Activated CD8-positive, alpha-beta memory T cell treated with anti-CD3 and anti-CD28 coated beads, Interleukin-2, amount 10 ng/mL, durations not matched to agents 7 days and 5 days (primary cell): Measurements from ENCODE around the gene PRKCB. TPM values are rescaled to one million over a fixed set of nuclear protein-coding genes. Genes with fewer than 3 reads are reported as not detected.
"Not testable (repeated sequence)": the region's sequence is repeated elsewhere in the genome, so short reads cannot be mapped to it uniquely, and the experiment has no call there.

ENCODE experiments used
- ATAC-seq: fragments of 150-1000 bp; cut with Tn5 transposase; one replicate; pipeline ENCODE4 v1.10.0; 2021; ENCODE audit warnings: moderate library complexity
- CTCF ChIA-PET: fragments of 350-600 bp; sonication (Branson Sonifier 250); formaldehyde crosslinking; loops from one replicate; lab custom pipeline; 2021; ENCODE audit warnings: antibody characterized with exemption; lab: Charles Lee
- DNase-seq: peaks from one replicate; pipeline ENCODE4 v3.0.0-alpha.2; 2020
- H3K27ac Mint-ChIP-seq: one replicate; pipeline ENCODE4 v1.8.0; 2021; ENCODE audit warnings: mild to moderate bottlenecking, mixed read lengths
- H3K27me3 Mint-ChIP-seq: one replicate; pipeline ENCODE4 v1.8.0; 2021; ENCODE audit warnings: mixed read lengths
- H3K36me3 Mint-ChIP-seq: one replicate; pipeline ENCODE4 v1.8.0; 2021; ENCODE audit warnings: mild to moderate bottlenecking, mixed read lengths
- H3K4me1 Mint-ChIP-seq: one replicate; pipeline ENCODE4 v1.8.0; 2021; ENCODE audit warnings: mixed read lengths
- H3K4me3 Mint-ChIP-seq: one replicate; pipeline ENCODE4 v1.8.0; 2021; ENCODE audit warnings: mild to moderate bottlenecking, moderate library complexity, mixed read lengths
- H3K9me3 Mint-ChIP-seq: one replicate; pipeline ENCODE4 v1.8.0; 2022; ENCODE audit warnings: low read depth, mixed read lengths
- total RNA-seq, 2 experiments: library from RNA; stranded (reverse); gene quantifications; one replicate each; pipeline ENCODE4 v1.2.3, GENCODE V29; 2021

PRKCB gene
- total RNA-seq, 2 experiments from 2014 or later, result 98.5 to 125 TPM

DNA sequence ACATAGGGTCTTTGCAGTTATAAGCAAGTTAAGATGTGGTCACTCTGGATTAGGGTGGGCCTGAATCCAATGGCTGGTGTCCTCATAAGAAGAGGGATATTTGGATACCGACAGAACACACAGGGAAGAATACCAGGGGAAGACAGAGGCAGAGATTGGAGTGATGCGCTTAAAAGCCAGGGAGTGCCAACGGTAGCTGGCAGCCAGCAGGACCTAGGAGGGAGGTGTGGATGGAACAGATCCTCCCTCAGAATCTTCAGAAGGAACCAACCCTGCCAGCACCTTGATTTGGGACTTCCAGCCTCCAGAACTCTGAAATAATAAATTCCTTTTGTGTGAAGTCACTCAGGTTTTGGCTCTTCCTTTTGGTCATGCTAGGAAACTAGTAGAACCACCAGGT, 310.1 kb downstream of the PRKCB start:
- Mint-ChIP-seq H3K27me3 (no peaks in the 10 kb centered on the region), H3K36me3 (peaks cover 34% of the 10 kb centered on the region), H3K9me3 (peaks cover 2% of the 10 kb centered on the region), H3K4me3 (no peak overlapping the region), H3K4me1 (peaks cover 24% of the 10 kb centered on the region), H3K27ac (no peak overlapping the region)
- ATAC-seq (no peak), DNase-seq (no peak)
- CTCF ChIA-PET, result no interaction called here

DNA sequence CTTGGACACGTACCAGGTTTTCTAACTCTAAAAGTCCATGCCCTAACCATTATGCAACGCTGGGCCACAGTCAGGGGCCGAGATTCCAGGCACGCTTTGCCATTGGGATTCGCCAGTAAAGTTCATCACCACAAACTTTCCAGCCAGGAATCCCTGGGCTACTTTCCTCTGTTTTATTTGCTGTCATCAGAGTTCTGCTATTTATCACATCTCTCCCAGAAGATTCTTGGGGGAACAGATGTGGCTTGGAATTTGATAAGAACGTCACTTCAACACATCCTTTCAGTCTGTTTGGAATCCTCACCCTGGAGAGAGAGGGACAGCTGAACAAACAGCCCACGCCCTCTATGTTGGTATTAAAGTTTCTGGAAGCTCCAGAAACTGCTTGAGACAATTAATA, 310.7 kb downstream of the PRKCB start:
- Mint-ChIP-seq H3K9me3 (peaks cover 2% of the 10 kb centered on the region), H3K27me3 (no peaks in the 10 kb centered on the region), H3K27ac (no peak overlapping the region), H3K4me3 (no peak overlapping the region), H3K4me1 (peaks cover 29% of the 10 kb centered on the region), H3K36me3 (peaks cover 35% of the 10 kb centered on the region)
- CTCF ChIA-PET, result no interaction called here
- DNase-seq, result no peak
- no peak for ATAC-seq

- Mint-ChIP-seq H3K36me3 (peaks cover 42% of the 10 kb centered on the region), H3K27me3 (no peaks in the 10 kb centered on the region), H3K4me1 (peaks cover 39% of the 10 kb centered on the region), H3K9me3 (peaks cover 2% of the 10 kb centered on the region), H3K4me3 (peak overlapping the region; percentile 7), H3K27ac (peak overlapping the region; percentile 69)
- DNase-seq (no peak), ATAC-seq (no peak)
- CTCF ChIA-PET, result interaction anchor here (0.7 to 1.2 kb wide), 2 partner anchors 40 to 107 kb away, joined by 3 read pairs; no protein-coding TSS in a partner anchor
These were observed 313.3 kb downstream of the PRKCB start for GRCh38 chr16:24149102-24149501.

- Mint-ChIP-seq H3K27me3 (no peaks in the 10 kb centered on the region), H3K36me3 (peaks cover 44% of the 10 kb centered on the region), H3K4me3 (no peak overlapping the region), H3K4me1 (peaks cover 39% of the 10 kb centered on the region), H3K9me3 (no peaks in the 10 kb centered on the region), H3K27ac (no peak overlapping the region)
- no peak for ATAC-seq
- CTCF ChIA-PET, result no interaction called here
- no peak for DNase-seq
These were observed 314.5 kb downstream of the PRKCB start for GRCh38 chr16:24150282-24150681.

DNA sequence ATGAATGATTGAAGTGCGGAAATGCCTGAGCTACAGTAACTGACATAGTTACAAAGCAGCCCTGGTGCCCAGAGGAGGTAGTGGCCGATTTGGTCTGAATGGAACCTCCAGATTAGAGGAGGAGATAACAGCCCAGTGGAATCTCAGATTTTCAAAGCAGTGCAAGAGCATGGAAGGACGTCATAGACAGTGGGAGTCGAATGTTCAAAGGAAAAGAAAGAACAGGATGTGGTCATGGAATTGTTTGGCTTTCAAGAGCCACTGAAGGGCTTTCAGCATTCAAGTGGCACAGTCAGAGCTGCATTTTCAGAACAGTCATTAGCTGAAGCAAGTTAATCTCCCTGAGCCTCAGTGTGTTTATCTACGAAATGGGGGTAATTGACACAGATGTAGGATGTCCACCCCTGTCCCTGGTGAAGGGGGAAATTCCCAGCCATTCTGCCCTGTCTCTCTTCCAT, 315.7 kb downstream of the PRKCB start:
- peak overlapping the region; percentile 27 for H3K27ac Mint-ChIP-seq
- H3K4me1 Mint-ChIP-seq, result peaks cover 37% of the 10 kb centered on the region
- CTCF ChIA-PET, result no interaction called here
- peaks cover 48% of the 10 kb centered on the region for H3K36me3 Mint-ChIP-seq
- H3K9me3 Mint-ChIP-seq, result no peaks in the 10 kb centered on the region
- H3K4me3 Mint-ChIP-seq, result no peak overlapping the region
- H3K27me3 Mint-ChIP-seq, result no peaks in the 10 kb centered on the region
- DNase-seq, result no peak
- ATAC-seq, result peak; percentile 51

- H3K9me3 Mint-ChIP-seq, CTCF ChIA-PET, H3K27me3 Mint-ChIP-seq, H3K4me3 Mint-ChIP-seq, H3K27ac Mint-ChIP-seq, DNase-seq, ATAC-seq: not testable (repeated sequence)
- Mint-ChIP-seq H3K36me3 (peaks cover 51% of the 10 kb centered on the region), H3K4me1 (peaks cover 37% of the 10 kb centered on the region)
These were observed 316.3 kb downstream of the PRKCB start for GRCh38 chr16:24152048-24152447.

DNA sequence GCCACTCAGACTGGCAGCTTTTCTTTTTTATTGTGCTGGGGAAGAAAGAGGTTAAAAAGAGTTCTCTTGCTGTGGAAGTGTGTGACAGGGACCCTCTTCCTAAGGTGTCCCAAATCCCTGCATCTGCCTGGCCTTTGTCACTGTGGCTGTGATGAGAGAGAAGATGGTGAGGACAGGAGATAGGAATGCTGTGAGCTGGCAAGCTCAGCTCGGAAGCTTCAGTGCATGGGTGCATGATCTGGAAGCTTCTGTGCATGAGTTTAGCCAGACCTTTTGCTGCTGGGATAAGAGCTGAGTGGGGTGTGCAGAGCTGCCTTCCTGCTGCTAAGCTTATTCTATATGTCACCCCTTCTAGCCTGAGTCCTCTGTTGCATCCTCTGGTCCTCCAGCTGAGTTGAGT, 317.0 kb downstream of the PRKCB start:
- CTCF ChIA-PET, result no interaction called here
- peaks cover 37% of the 10 kb centered on the region for H3K4me1 Mint-ChIP-seq
- ATAC-seq, result no peak
- no peak overlapping the region for H3K27ac Mint-ChIP-seq
- H3K9me3 Mint-ChIP-seq, result no peaks in the 10 kb centered on the region
- DNase-seq, result no peak
- peaks cover 54% of the 10 kb centered on the region for H3K36me3 Mint-ChIP-seq
- no peaks in the 10 kb centered on the region for H3K27me3 Mint-ChIP-seq
- no peak overlapping the region for H3K4me3 Mint-ChIP-seq

DNA sequence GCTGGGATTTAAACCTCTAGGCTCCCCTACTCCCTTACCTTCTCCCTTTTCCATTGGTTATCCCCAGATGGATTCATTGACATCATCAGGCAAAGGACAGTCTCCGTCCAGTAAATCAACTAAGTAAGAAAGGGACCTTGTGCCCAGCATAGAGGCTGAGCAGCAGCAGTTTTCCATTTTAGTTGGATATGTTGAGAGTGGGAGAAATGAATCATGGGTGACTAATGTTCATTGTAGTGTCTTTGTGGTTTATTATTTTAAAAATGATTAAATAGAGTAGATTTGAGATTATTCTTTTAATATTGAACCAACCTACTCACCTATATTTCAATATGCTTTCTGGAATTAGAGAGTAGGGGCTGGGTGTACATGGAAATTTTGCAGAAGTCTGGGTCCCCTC, 321.0 kb downstream of the PRKCB start:
- Mint-ChIP-seq H3K36me3 (peaks cover 49% of the 10 kb centered on the region), H3K9me3 (no peaks in the 10 kb centered on the region), H3K27me3 (no peaks in the 10 kb centered on the region), H3K27ac (no peak overlapping the region), H3K4me3 (no peak overlapping the region), H3K4me1 (peaks cover 7% of the 10 kb centered on the region)
- DNase-seq (no peak), ATAC-seq (no peak)
- CTCF ChIA-PET, result no interaction called here

GRCh38 chr16:24163935-24164334, 328.2 kb downstream of the PRKCB start:
- CTCF ChIA-PET, result no interaction called here
- Mint-ChIP-seq H3K36me3 (peaks cover 22% of the 10 kb centered on the region), H3K27me3 (no peaks in the 10 kb centered on the region), H3K9me3 (no peaks in the 10 kb centered on the region), H3K4me3 (no peak overlapping the region), H3K27ac (no peak overlapping the region), H3K4me1 (peaks cover 15% of the 10 kb centered on the region)
- DNase-seq, result no peak
- no peak for ATAC-seq

- no peak overlapping the region for H3K27ac Mint-ChIP-seq
- no peaks in the 10 kb centered on the region for H3K9me3 Mint-ChIP-seq
- ATAC-seq, result no peak
- H3K27me3 Mint-ChIP-seq, result no peaks in the 10 kb centered on the region
- no peak for DNase-seq
- CTCF ChIA-PET, result no interaction called here
- H3K4me1 Mint-ChIP-seq, result peaks cover 16% of the 10 kb centered on the region
- no peak overlapping the region for H3K4me3 Mint-ChIP-seq
- peaks cover 23% of the 10 kb centered on the region for H3K36me3 Mint-ChIP-seq
These were observed 328.6 kb downstream of the PRKCB start for GRCh38 chr16:24164416-24164815.

- Mint-ChIP-seq H3K9me3 (no peaks in the 10 kb centered on the region), H3K4me3 (no peak overlapping the region), H3K27me3 (no peaks in the 10 kb centered on the region), H3K36me3 (peaks cover 24% of the 10 kb centered on the region), H3K4me1 (peaks cover 17% of the 10 kb centered on the region), H3K27ac (no peak overlapping the region)
- ATAC-seq (no peak), DNase-seq (no peak)
- CTCF ChIA-PET, result no interaction called here
These were observed 329.5 kb downstream of the PRKCB start for GRCh38 chr16:24165273-24165672.

GRCh38 chr16:24166661-24167528, 331.1 kb downstream of the PRKCB start:
- CTCF ChIA-PET, result interaction anchor here (1.2 kb wide), 1 partner anchor 338 kb away, joined by 3 read pairs; no protein-coding TSS in a partner anchor
- H3K27me3 Mint-ChIP-seq, result no peaks in the 10 kb centered on the region
- H3K4me1 Mint-ChIP-seq, result peaks cover 17% of the 10 kb centered on the region
- no peak for ATAC-seq
- H3K27ac Mint-ChIP-seq, result no peak overlapping the region
- peaks cover 29% of the 10 kb centered on the region for H3K36me3 Mint-ChIP-seq
- H3K4me3 Mint-ChIP-seq, result no peak overlapping the region
- H3K9me3 Mint-ChIP-seq, result no peaks in the 10 kb centered on the region
- no peak for DNase-seq

- peaks cover 42% of the 10 kb centered on the region for H3K36me3 Mint-ChIP-seq
- H3K4me3 Mint-ChIP-seq, result no peak overlapping the region
These were observed 333.1 kb downstream of the PRKCB start for GRCh38 chr16:24168856-24169255.

DNA sequence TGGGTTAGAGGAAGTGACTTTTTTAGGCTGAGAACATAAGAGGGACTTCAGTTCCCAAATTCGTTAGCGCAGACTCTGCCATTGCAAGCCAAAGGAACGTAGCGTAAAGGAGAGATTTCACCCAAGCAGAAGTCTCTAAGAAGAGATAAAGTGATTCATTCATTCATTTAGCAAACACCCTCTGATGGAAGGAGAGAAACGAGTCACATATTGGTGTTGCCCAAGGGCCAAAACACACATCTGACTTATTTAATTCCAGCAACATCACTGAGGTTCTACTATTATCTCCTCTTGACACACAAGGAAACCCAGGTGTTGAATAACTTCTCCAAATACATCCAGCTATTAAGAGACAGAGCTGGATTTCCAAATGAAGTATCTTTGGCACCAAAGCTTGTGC, 334.6 kb downstream of the PRKCB start:
- CTCF ChIA-PET, result interaction anchor here (1.0 kb wide), 1 partner anchor 82 kb away, joined by 3 read pairs; no protein-coding TSS in a partner anchor
- Mint-ChIP-seq H3K27me3 (no peaks in the 10 kb centered on the region), H3K4me3 (no peak overlapping the region), H3K27ac (no peak overlapping the region), H3K36me3 (peaks cover 51% of the 10 kb centered on the region), H3K4me1 (peaks cover 18% of the 10 kb centered on the region), H3K9me3 (no peaks in the 10 kb centered on the region)
- DNase-seq (no peak), ATAC-seq (no peak)

More at GRCh38 chr16:24168856-24169255, 333.1 kb downstream of the PRKCB start:
- CTCF ChIA-PET, result no interaction called here
- Mint-ChIP-seq H3K27ac (no peak overlapping the region), H3K4me1 (peaks cover 18% of the 10 kb centered on the region), H3K9me3 (no peaks in the 10 kb centered on the region), H3K27me3 (no peaks in the 10 kb centered on the region)
- DNase-seq (no peak), ATAC-seq (no peak)
